Measurements from ENCODE around the gene HMCN1.

Gene HMCN1

GRCh38 chr1:185733818-185734735, at the start of gene HMCN1:
Gene HMCN1, plus strand, starts transcription at chr1:185734391. Its CDS starts 389 bp downstream, at chr1:185734780.
- DNase-seq: no peak

DNA sequence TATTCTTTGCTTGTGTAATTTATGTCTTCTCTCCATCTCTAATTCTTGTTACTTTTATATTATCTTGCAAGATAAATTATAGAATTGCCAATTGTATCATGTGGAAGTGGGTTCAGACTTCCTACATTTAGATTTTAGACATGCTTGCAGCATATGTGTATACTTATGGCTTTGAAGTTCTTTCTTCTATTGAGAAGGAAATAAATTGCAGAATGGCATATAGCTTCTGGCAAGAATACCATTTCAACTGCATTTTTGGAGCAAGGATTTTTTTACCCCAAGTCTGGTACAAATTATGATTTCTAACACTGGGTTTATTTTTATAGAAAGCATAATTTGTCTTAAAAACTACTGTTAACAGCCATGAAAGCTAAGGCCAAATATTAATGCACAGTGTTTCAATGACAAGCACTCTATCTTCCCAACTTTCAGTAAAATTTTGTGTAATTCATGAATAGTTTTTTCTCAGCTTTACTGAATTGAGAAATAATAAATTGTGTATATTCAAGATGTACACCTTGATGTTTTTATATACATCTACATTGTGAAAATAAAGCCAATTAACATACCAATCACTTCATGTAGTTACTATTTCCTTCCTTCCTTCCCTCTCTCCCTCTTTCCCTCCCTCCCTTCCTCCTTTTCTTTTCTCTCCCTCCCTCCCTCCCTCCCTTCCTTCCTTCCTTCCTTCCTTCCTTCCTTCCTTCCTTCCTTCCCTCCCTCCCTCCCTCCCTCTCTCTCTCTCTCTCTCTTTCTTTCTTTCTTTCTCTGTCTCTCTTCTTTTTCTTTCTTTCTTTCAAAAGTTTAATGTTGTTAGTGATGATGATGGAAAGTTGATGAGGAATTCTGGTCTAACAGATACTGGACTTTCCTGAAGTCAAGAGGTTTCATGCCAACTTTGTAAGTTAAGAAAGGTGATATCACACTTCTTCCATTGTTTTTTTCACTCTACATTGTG, 47.1 kb upstream of the HMCN1 start:
- no peak for DNase-seq

GRCh38 chr1:185690527-185690926, 43.7 kb upstream of the HMCN1 start:
- DNase-seq: no peak

- DNase-seq: no peak
Observed at GRCh38 chr1:185693654-185694053, 40.5 kb upstream of the HMCN1 start.

DNA sequence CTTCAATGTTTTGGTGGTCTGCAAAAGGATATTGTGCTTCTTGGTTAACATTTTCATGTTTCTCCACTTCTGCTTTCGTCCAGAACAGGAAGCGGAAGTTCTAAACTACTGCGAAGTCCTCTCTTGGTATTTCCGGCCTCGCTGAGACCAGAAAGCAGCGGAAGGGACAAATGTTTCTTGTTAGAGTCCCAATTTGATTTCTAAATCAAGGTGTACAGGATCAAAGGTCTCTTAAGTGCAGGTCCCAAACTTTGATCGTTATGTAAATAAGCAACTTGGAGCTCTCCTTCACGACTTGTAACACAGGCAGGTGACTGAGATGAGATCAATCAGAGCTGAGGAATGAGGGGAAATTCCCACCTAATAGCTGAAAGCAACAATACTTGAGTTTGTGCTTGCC, 40.1 kb upstream of the HMCN1 start:
- peak in 1 of 4 experiments; percentile 5 for DNase-seq

DNA sequence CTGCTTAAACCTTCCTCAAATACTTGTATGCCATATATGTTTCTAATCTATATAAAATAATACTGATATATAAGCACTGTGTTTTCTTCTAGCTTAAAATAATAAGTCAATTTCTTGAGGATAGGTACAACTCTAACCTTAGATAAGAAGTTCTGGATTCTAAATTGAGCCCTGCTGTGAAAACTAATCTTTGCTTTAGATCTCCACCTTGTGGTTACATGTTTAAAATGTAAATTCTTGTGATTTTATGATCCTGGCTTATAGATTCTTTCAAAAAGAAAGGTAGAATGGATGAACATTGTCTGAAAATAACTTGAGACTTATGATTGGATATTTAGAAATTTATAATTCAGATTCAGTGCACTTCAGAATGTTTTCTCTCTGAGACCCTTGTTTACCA, 38.9 kb upstream of the HMCN1 start:
- DNase-seq: no peak

DNA sequence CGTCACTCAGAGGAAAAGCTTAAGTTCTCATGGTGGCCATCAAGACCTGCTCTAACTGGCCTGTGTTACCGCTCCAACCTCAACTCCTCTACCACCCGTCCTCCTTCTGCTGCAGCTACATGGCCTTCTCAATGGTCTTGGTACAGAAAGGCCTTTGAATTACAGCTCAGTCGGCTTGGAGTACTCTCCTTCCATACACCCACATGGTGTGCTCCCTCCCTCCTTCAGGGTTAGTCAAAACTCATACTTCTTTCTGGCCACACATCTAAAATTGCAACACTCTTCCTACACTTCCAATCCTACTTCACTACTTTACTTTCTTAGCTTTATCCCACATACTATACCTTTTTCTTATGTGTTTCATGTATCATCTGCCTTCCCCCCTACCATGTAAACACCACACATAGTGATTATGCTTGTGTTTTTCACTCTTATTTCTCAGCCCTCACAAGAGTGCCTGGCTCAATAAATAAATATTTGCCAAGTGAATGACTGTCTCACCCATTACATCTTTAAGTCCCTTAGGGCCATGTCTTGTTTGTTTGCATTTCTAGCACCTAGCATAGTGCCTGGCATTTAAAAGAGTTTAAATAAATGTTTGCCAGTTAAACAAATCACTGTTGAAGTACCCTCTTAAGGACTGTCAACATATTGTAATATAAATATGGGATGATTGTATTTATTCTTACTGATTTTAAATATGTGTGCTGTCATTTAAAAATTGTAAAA, 37.6 kb upstream of the HMCN1 start:
- no peak for DNase-seq

GRCh38 chr1:185699874-185700273, 34.3 kb upstream of the HMCN1 start:
- no peak for DNase-seq

GRCh38 chr1:185701650-185702049, 32.5 kb upstream of the HMCN1 start:
- no peak for DNase-seq

- DNase-seq: no peak
Observed at GRCh38 chr1:185704181-185704580, 30.0 kb upstream of the HMCN1 start.

- DNase-seq: no peak
Observed at GRCh38 chr1:185716095-185716494, 18.1 kb upstream of the HMCN1 start.

DNA sequence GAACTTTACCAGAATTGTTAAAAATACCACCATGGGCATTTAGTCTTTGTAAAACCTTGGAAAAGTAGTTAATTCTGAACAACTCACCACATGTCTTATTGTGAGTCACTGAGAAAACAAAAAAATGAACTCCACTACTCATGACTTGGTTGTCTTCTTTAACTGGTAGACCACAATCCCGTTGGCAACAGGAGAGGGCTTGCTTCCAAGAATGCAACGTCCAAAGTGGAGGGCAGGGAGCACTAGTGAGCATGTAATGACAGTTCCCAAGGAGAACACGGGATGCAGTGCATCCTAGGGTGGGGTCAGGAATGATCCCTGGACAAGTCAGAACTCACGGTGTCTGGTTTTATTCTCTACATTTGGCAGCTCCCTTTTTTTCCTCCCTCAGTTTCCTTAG, 15.2 kb upstream of the HMCN1 start:
- no peak for DNase-seq

- no peak for DNase-seq
Observed at GRCh38 chr1:185720633-185721272, 13.4 kb upstream of the HMCN1 start.

DNA sequence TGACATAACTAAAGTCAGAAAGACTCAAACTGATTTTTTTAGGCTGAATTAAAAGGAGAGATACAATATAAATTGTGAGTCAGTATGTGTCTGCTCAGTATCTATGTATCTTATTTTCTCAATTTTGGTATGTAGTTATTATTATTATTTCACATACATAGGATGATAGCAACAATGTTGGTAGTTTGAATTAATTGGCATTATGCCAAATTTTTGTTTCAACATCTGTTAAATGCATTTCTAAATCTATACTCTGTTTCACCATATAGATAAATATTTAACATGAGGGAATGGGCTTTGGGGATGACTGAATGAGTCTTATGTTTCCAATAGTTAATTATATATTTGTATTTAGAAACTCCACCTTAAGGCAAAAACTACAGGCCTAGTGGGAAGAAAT, 12.6 kb upstream of the HMCN1 start:
- DNase-seq: no peak

DNA sequence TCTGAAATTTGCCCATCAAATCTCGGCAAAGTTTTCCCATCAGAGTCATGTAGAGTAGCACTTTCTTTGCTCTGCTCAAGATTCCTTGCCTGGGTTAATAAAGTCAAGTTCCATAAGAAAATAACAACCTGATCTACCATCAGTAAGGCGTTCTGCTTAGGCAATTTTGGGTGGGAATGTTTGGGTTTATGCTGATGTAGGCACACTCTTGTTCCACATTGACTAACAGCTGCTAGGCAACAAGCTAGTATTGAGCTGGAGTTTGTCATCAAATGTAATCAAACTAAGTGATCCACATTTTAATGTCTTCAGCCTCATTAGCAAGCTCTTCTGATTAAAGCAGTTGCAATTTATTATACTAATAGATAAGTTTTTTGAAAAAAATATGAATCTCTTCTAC, 12.1 kb upstream of the HMCN1 start:
- no peak for DNase-seq

- no peak for DNase-seq
Observed at GRCh38 chr1:185727726-185728125, 6.5 kb upstream of the HMCN1 start.

DNA sequence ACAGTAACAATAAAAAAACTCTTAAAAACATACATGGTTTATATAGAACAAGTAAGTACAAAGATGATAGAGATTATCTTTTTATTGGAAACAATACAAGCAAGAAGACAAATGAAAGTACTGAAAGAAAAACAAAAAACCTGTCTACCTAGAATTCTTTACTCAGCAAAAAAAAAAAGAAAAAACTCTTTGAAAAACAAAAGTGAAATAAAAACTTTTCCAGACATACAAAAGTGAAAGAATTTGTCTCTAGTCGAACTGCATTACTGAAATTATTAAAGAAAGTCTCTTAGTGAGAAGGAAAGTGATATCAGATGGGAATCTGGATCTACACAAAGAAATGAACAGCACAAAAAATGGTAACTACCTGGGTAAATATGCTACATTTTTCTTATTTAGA, 2.7 kb upstream of the HMCN1 start:
- no peak for DNase-seq

DNA sequence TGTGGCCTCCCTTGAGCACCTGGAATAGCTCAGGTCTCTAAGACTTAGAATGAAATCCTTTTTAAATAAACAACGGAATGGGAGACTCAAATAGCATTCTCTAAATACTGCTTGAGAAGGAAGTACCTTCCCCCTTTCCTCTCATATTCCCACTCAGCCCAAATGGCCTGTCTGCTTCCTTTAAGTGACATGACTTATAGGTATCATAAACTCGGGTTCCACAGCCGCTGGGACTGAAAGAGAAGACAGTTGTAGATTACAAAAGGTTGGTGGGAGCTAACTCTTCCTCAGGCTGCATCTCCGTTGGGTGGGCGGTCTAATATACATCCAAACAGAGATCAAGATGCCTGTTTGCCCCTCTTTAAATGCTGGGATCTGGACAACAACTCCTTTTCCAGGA, 1.2 kb upstream of the HMCN1 start:
- no peak for DNase-seq

DNA sequence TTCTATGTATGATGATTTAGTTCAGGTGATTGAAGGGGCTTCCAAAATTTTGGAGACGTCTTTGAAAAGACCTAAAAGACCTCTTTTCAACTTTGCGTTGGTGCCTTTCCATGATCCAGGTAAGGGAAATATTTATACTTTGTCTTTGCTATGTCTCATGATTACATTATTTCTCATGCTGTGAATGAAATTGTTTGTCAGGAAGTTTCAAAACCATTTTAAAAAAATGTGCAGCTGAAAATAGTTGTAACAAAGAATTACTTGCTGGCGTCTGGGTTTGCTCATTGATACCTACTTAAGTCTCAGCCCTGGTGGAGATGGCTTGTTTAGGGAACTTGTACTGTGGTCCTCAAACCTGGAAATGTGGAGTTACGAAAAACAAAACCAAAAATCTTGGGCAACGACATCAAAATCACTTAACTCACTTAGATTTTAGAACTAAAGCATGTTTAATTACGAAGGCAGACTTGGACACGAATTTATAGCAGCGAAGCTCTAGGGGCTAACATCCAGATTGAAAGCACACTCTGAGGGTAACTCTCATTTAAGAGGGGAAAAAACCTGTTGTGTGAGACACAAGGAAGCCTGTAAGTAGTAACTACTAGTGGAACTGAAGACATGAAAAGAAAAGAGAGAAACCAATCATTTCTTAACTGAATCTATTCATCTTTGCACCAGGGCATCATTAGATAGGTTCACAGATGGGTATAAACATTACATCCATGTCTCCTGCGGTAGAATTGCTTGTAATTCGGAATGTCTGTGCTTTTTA, 924 bp downstream of the HMCN1 start:
- DNase-seq: no peak

GRCh38 chr1:185735701-185736064, 1.5 kb downstream of the HMCN1 start:
- DNase-seq: no peak

GRCh38 chr1:185739967-185740366, 5.8 kb downstream of the HMCN1 start:
- DNase-seq: no peak

DNA sequence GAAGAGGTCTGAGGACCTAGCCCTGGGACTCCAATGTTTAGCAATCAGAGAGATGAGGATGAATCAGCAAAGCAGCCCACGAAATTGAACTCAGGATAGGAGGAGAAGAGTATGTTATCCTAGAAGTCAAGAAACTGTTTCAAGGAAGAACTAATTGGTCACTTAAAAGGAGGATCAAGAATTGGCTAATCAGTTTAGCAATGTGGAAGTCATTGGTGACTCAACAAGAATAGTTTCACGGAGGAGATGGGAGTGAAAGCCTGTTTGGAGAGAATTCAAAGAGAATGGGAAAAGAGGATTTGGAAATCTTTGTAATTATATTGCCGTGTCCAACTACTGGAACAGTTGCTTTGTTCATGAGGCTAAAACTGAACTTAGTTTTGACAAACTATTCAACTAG, 7.4 kb downstream of the HMCN1 start:
- DNase-seq: no peak
